Activated CD4-positive, alpha-beta T cell treated with anti-CD3 and anti-CD28 coated beads, Interleukin-2, Interleukin-6, amounts not matched to agents 100 ng/mL and 50 ng/mL, durations not matched to agents 16 hours and 8 hours (primary cell): ENCODE results near the gene RAB11A.
"Not testable (repeated sequence)": the region's sequence is repeated elsewhere in the genome, so short reads cannot be mapped to it uniquely, and the experiment has no call there.

ENCODE experiments used
- DNase-seq: peaks from one replicate; pipeline ENCODE4 v3.0.0-alpha.2; 2020

The RAB11A gene

DNA sequence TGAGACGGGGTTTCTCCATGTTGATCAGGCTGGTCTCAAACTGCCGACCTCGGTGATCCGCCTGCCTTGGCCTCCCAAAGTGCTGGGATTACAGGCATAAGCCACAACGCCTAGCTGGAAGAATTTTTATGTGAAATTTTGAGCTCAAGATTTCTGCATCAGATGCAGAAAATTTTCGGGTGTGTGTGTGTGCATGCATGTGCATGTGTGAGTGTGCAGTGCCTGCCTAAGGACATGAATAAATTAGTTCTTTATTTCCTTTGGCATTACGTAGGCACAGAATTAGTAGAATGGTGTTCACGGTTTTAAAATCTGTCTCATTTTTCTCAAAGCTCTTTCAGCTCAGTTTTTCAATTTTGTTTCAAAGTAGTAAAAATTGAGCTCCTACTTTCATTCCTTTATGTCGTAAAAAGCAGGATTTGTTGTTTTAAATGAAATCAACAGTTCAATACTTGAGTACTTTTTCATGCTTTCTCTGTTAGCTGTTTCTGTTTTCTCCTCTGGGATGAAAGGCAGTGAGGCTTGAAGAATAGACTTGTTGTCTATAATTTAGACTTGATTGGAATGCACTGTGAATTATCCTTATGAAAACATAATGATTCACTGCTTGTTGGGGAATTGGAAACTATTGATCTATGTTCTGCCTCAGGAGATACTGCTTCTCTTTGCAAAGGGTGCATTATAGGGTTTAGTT, 23.3 kb upstream of the RAB11A start:
- no peak for DNase-seq

DNA sequence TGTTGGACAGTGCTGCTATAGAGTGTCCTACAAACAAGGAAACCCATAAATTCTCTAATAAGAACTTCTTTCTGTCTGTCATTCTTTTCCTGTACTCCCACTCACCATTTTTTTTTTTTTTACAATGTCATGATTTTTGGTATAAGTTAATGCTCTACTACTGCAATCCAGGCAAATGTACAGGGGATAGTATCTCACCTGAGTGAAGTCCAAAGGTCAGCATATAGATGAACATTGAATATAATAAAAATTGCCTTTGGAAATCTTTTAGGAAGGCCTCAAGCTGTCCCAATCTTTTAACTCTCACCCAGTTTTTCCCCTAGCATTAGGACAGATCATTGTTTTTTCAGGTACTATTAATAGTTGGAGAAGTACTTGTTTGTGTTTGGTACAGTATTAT, 21.3 kb upstream of the RAB11A start:
- no peak for DNase-seq

GRCh38 chr15:65851981-65852380, 17.3 kb upstream of the RAB11A start:
- DNase-seq: no peak

- peak; percentile 83 for DNase-seq
Observed at GRCh38 chr15:65856821-65857455, 12.4 kb upstream of the RAB11A start.

- no peak for DNase-seq
Observed at GRCh38 chr15:65857718-65858402, 11.4 kb upstream of the RAB11A start.

GRCh38 chr15:65862682-65863081, 6.6 kb upstream of the RAB11A start:
- DNase-seq: peak; percentile 80

- DNase-seq: no peak
Observed at GRCh38 chr15:65863106-65863505, 6.2 kb upstream of the RAB11A start.

DNA sequence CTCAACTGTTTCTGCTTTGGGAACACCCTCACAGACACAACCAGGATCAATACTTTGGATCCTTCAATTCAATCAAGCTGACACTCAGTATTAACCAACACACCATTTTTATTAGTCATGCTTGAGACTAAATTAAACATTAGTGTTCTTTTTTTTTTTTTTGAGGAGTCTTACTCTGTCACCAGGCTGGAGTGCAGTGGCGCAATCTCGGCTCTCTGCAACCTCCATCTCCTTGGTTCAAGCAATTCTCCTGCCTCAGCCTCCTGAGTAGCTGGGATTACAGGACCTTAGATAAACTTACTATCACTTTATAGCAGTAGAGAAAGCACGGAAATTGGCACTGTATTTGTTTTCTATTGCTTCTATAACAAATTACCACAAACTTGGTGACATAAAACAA, 2.0 kb upstream of the RAB11A start:
- DNase-seq: no peak

GRCh38 chr15:65867933-65868332, 1.4 kb upstream of the RAB11A start:
- not testable (repeated sequence) for DNase-seq

GRCh38 chr15:65868546-65869125, 655 bp upstream of the RAB11A start:
- no peak for DNase-seq

DNA sequence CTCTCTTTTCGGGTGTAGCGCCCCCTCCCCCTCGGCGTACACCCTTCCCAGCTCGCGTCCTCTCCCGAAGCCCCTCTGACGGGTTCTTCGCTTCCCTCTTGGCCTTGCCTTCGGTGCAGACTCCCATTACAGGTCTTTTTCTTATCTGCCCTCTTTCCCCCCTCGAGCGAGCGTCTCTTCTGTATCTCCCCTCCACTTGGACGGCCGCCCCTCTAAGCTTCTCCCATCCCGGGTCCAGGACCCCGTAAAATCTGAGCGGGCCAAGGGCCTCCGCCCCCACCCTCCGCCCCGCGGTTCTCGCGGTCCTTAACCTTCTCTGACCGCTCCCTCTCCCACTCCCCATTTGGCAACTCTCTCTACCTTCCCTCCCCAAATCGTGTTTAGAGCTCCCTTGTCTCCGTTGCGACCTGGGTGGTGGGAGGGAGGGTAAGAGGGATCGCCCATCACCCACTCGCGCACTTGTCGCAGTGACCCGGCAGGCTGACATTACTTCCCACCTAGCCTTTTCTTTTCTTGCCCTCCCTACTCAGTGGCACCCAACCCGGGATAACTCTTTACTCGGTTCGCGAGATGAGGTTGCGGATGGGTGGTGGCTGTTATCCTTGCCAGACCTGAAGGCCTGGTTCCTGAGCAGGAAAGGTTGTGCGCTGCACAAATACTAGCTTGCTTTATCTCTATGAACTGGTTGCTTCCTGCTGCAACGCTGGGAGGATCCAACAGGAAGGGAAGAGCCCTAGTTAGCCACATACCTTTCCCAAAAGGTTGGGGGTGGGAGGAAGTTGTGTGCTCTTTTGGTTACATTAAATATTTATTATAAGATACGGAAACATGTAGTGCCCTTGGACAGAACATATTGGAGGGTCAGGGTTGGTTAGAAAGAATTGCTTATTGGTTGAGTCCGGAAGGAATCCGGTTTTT, 922 bp downstream of the RAB11A start:
- peak; percentile 39 for DNase-seq

GRCh38 chr15:65870889-65871533, 1.7 kb downstream of the RAB11A start:
- DNase-seq: no peak

GRCh38 chr15:65871886-65872285, 2.6 kb downstream of the RAB11A start:
- DNase-seq: not testable (repeated sequence)

DNA sequence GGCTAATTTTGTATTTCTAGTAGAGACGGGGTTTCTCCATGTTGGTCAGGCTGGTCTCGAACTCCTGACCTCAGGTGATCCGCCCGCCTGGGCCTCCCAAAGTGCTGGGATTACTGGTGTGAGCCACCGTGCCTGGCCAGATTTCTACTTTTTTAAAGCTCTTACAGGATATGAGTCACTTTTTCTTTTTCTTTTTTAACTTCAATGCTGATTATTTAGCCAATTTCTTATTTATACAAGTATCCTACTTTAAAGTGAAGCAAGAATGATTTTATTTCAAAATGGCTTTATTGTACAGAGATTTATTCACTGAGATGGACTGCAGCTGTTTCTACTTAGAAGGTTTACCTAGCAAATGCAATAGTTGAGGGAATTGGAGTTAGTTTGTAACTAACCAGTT, 3.3 kb downstream of the RAB11A start:
- not testable (repeated sequence) for DNase-seq

DNA sequence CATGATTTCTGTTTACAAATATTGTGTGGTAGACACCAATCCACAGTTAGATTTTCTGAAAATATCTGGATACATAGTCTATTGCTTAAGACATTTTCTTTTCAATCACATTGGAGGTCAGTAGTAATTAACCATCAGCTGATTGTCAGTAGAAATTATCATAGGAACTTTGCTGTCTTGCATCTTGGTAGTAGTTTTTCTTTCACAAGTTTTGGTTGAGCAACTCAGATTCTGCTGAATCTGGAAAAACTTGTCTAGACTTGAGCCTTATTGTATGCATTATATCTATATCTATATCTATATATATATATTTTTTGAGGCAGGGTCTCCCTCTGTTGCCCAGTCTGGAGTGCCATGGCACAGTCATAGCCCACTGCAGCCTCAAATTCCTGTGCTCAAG, 4.0 kb downstream of the RAB11A start:
- DNase-seq: no peak

GRCh38 chr15:65875458-65875857, 6.2 kb downstream of the RAB11A start:
- DNase-seq: no peak

- DNase-seq: no peak
Observed at GRCh38 chr15:65877749-65878148, 8.5 kb downstream of the RAB11A start.

DNA sequence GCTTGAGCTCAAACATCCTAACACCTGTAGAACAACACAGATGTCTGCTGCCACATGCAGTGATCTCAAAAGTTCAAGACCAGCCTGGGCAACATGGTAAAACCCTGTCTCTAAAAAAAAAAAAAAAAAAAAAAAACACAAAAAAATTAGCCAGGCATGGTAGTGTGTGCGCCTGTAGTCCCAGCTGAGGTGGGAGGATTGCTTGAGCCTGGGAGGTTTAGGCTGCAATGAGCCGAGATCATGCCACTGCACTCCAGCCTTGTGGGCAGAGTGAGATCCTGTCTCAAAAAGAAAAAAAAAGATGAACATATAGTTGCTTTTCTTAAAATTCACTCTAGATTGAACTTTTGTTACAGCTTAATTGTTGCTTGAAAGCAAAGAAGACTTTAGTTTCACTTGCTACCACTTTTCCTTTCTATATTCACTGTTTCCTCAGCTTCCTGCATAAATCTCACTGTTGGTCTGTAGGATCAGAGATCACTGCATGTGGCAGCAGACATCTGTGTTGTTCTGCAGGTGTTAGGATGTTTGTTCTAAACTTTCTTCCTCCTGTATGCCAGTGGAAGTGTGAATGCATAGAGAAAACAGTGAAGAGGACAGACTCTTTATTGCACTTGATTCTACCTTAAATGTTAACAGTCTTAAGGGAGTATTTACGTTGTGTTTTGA, 12.6 kb downstream of the RAB11A start:
- DNase-seq: no peak

DNA sequence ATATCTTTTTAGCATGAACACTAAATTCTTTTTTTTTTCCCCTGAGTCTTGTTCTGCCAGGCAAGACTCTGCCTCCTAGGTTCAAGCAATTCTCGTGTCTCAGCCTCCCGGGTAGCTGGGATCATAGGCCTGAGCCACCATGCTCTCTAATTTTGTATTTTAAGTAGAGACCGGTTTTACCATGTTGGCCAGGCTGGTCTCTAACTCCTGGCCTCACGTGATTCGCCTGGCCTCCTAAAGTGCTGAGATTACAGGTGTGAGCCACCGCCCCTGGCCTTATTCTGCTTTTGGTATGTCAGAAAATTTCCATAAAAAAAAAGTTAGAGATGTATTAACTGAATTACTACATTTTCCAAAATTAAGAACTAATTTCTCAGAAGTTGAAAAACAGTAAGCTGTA, 14.3 kb downstream of the RAB11A start:
- no peak for DNase-seq

- no peak for DNase-seq
Observed at GRCh38 chr15:65884511-65884910, 15.2 kb downstream of the RAB11A start.

DNA sequence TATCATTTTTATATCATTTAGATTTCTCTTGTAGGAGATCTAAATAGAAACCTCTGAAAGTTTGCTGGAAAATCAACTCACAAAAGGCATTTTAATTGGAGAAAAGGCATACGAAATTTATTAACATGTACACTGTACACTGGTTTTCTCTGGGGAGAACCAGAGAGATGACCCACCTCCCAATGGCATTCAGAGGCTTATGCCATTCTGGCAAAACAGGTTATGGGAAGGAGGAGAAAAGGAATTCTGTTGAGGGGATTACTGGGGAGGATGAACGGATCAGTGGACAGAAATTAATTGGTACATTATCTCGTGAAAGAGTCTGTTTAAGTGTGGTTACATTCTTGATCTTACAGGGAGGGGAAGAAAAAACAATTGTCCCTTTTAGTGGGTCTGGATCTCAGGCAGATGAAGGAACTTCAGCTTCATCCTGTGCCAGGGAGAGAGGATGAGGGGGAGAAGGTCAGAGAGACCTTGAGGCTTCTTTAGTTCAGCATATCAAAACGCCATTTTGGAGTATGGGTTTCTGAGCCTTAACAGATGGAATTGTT, 16.5 kb downstream of the RAB11A start:
- DNase-seq: no peak
